H9 (cell line): ENCODE results near the gene ZNF641. TPM values are rescaled to one million over a fixed set of nuclear protein-coding genes. Genes with fewer than 3 reads are reported as not detected.

Experiments used
- DNase-seq: peaks from one replicate; pipeline ENCODE4 v3.0.0-alpha.2; 2017
- H2AFZ ChIP-seq: one replicate; pipeline ENCODE4 v1.6.1; 2013; ENCODE audit warnings: mild to moderate bottlenecking, low read length, control low read depth, moderate library complexity
- H2AK5ac ChIP-seq: 2 replicates; pipeline ENCODE4 v1.6.1; 2013; ENCODE audit warnings: low read length, control low read depth, mixed read lengths; ENCODE audit not compliant: insufficient read length
- H2BK120ac ChIP-seq: one replicate; pipeline ENCODE4 v1.6.1; 2013; ENCODE audit warnings: low read depth, mild to moderate bottlenecking, low read length, control low read depth, inconsistent platforms; ENCODE audit not compliant: poor library complexity, severe bottlenecking
- H2BK12ac ChIP-seq: 2 replicates; pipeline ENCODE4 v1.6.1; 2013; ENCODE audit warnings: low read length, control low read depth, mixed read lengths, low read depth; ENCODE audit not compliant: insufficient read length
- H2BK15ac ChIP-seq: 2 replicates; pipeline ENCODE4 v1.6.1; 2013; ENCODE audit warnings: low read depth, low read length, control low read depth
- H2BK20ac ChIP-seq: one replicate; pipeline ENCODE4 v1.6.1; 2013; ENCODE audit warnings: low read depth, mild to moderate bottlenecking, low read length, control low read depth, inconsistent platforms; ENCODE audit not compliant: poor library complexity, severe bottlenecking
- H2BK5ac ChIP-seq: 2 replicates; pipeline ENCODE4 v1.6.1; 2013; ENCODE audit warnings: low read length, control low read depth, mixed read lengths; ENCODE audit not compliant: insufficient read length
- H3K14ac ChIP-seq: 2 replicates; pipeline ENCODE4 v1.6.1; 2013; ENCODE audit warnings: low read length, control low read depth; ENCODE audit not compliant: insufficient read depth
- H3K18ac ChIP-seq: 2 replicates; pipeline ENCODE4 v1.6.1; 2013; ENCODE audit warnings: low read depth, mild to moderate bottlenecking, mixed read lengths, low read length, control low read depth; ENCODE audit not compliant: insufficient read length
- H3K23ac ChIP-seq: 2 replicates; pipeline ENCODE4 v1.6.1; 2013; ENCODE audit warnings: low read length, control low read depth, mixed read lengths, low read depth; ENCODE audit not compliant: insufficient read length
- H3K23me2 ChIP-seq: 2 replicates; pipeline ENCODE4 v1.6.1; 2013; ENCODE audit warnings: low read depth, mild to moderate bottlenecking, mixed read lengths, low read length, control low read depth; ENCODE audit not compliant: insufficient read length, poor library complexity, severe bottlenecking
- H3K27ac ChIP-seq: 2 replicates; pipeline ENCODE4 v1.5.1; 2013; ENCODE audit warnings: low read length, control low read depth, mixed read lengths, low read depth; ENCODE audit not compliant: insufficient read length
- H3K27me3 ChIP-seq: 2 replicates; pipeline ENCODE4 v1.6.1; 2013; ENCODE audit warnings: low read length, control low read depth, inconsistent platforms; ENCODE audit not compliant: insufficient read depth
- H3K4ac ChIP-seq: 2 replicates; pipeline ENCODE4 v1.6.1; 2013; ENCODE audit warnings: low read depth, mild to moderate bottlenecking, control low read depth, inconsistent platforms, low read length, moderate library complexity
- H3K4me1 ChIP-seq: 2 replicates; pipeline ENCODE4 v1.6.1; 2013; ENCODE audit warnings: low read length, control low read depth, inconsistent platforms; ENCODE audit not compliant: insufficient read depth
- H3K4me2 ChIP-seq: 2 replicates; pipeline ENCODE4 v1.6.1; 2013; ENCODE audit warnings: low read length, control low read depth, mixed read lengths; ENCODE audit not compliant: insufficient read length, insufficient read depth
- H3K56ac ChIP-seq: 2 replicates; pipeline ENCODE4 v1.6.1; 2013; ENCODE audit warnings: low read depth, mild to moderate bottlenecking, mixed read lengths, low read length, control low read depth; ENCODE audit not compliant: insufficient read length
- H3K79me1 ChIP-seq: 2 replicates; pipeline ENCODE4 v1.6.1; 2013; ENCODE audit warnings: low read depth, mild to moderate bottlenecking, moderate library complexity, low read length, control low read depth, inconsistent platforms; ENCODE audit not compliant: insufficient read depth, poor library complexity, severe bottlenecking
- H3K79me2 ChIP-seq: 2 replicates; pipeline ENCODE4 v1.6.1; 2013; ENCODE audit warnings: low read length, control low read depth, inconsistent platforms; ENCODE audit not compliant: insufficient read depth
- H3K9ac ChIP-seq: 2 replicates; pipeline ENCODE4 v1.6.1; 2013; ENCODE audit warnings: low read length, control low read depth, mixed read lengths; ENCODE audit not compliant: insufficient read length; ENCODE audit errors: extremely low read depth
- H3K9me3 ChIP-seq: one replicate; pipeline ENCODE4 v1.6.1; 2013; ENCODE audit warnings: low read depth, low read length, inconsistent platforms; ENCODE audit not compliant: control insufficient read depth
- H3T11ph ChIP-seq: one replicate; pipeline ENCODE4 v1.6.1; 2013; ENCODE audit warnings: mild to moderate bottlenecking, low read length, control low read depth, inconsistent platforms
- H4K20me1 ChIP-seq: one replicate; pipeline ENCODE4 v1.6.1; 2013; ENCODE audit not compliant: control insufficient read depth, insufficient read length, insufficient read depth
- H4K5ac ChIP-seq: 2 replicates; pipeline ENCODE4 v1.6.1; 2013; ENCODE audit warnings: low read depth, mild to moderate bottlenecking, mixed read lengths, low read length, control low read depth; ENCODE audit not compliant: insufficient read length
- H4K8ac ChIP-seq: replicated peaks from 2 replicates; pipeline ENCODE4 v1.6.1; 2013; ENCODE audit warnings: low read length, control low read depth, mixed read lengths, low read depth; ENCODE audit not compliant: insufficient read length
- H4K91ac ChIP-seq: 2 replicates; pipeline ENCODE4 v1.6.1; 2013; ENCODE audit warnings: low read depth, mild to moderate bottlenecking, moderate library complexity, mixed read lengths, low read length, control low read depth; ENCODE audit not compliant: insufficient read length
- H3K27ac Mint-ChIP-seq, 3 experiments: 2 replicates in 2 of 3; 3 replicates in 1 of 3; pipeline ENCODE4 v1.8.0; 2020 to 2021; ENCODE audit warnings: mixed read lengths in 3 of 3, mild to moderate bottlenecking in 1 of 3, moderate library complexity in 1 of 3
- H3K27me3 Mint-ChIP-seq: 2 replicates; pipeline ENCODE4 v1.8.0; 2021; ENCODE audit warnings: low read depth, mild to moderate bottlenecking, moderate library complexity, mixed read lengths
- H3K36me3 Mint-ChIP-seq, 3 experiments: 2 replicates in 2 of 3; 3 replicates in 1 of 3; pipeline ENCODE4 v1.8.0; 2020 to 2021; ENCODE audit warnings: low read depth in 3 of 3, mixed read lengths in 3 of 3; ENCODE audit not compliant: insufficient read depth in 1 of 3
- H3K4me1 Mint-ChIP-seq, 2 experiments: 2 replicates each; pipeline ENCODE4 v1.8.0; 2020; ENCODE audit warnings: mixed read lengths in 2 of 2
- H3K4me3 Mint-ChIP-seq, 2 experiments: 2 replicates in 1 of 2; 3 replicates in 1 of 2; pipeline ENCODE4 v1.8.0; 2020 to 2021; ENCODE audit warnings: mild to moderate bottlenecking in 2 of 2, mixed read lengths in 2 of 2, moderate library complexity in 1 of 2
- H3K9me3 Mint-ChIP-seq, 2 experiments: 2 replicates in 1 of 2; 3 replicates in 1 of 2; pipeline ENCODE4 v1.8.0; 2020; ENCODE audit warnings: mild to moderate bottlenecking in 2 of 2, mixed read lengths in 2 of 2, moderate library complexity in 1 of 2
- CTCF ChIP-seq: fragments of 200-600 bp; sonication (generic); conservative IDR thresholded peaks from 3 replicates; pipeline ENCODE4 v1.8.0; 2021; ENCODE audit warnings: antibody characterized with exemption, mild to moderate bottlenecking
- WGBS: extraction: QIAGEN DNeasy Blood & Tissue Kit; methylation state at CpG from one replicate; pipeline ENCODE4 v1.1.7; 2013; ENCODE audit warnings: missing lambda C conversion rate, low lambda C conversion rate, mixed read lengths; ENCODE audit not compliant: insufficient read length; ENCODE audit errors: extremely low coverage; 5-methylcytosine and 5-hydroxymethylcytosine counted together
- total RNA-seq: library from RNA; stranded (reverse); gene quantifications from 2 replicates; pipeline ENCODE4 v1.2.1, GENCODE V29; 2021

ZNF641 gene
- total RNA-seq, 1 experiment from 2014 or later = 8.5 TPM

GRCh38 chr12:48342980-48343379 is 7.7 kb downstream of the ZNF641 start:
- Mint-ChIP-seq H3K4me1 (no peaks in the 10 kb centered on the region; a peak in 1 of 4 replicates), H3K27ac (no peak overlapping the region; a peak in 1 of 7 replicates), H3K9me3 (no peaks in the 10 kb centered on the region), H3K4me3 (no peak overlapping the region), H3K27me3 (no peaks in the 10 kb centered on the region; the same call in 1 of the 2 replicates), H3K36me3 (peaks cover 2 to 26% (median 14%) of the 10 kb centered on the region in 3 experiments; a peak in 5 of 7 replicates)
- no peak overlapping the region for H2BK5ac ChIP-seq
- H2BK15ac ChIP-seq = no peak overlapping the region
- no peaks in the 10 kb centered on the region for H3K79me1 ChIP-seq
- H3K4me2 ChIP-seq = no peak overlapping the region
- no peak overlapping the region for H3K14ac ChIP-seq
- no peak for DNase-seq
- H3T11ph ChIP-seq = no peak overlapping the region
- no peaks in the 10 kb centered on the region for H3K4me1 ChIP-seq
- H4K91ac ChIP-seq = no peak overlapping the region
- H2BK12ac ChIP-seq = no peak overlapping the region
- H2AFZ ChIP-seq = no peak overlapping the region
- H4K20me1 ChIP-seq = no peaks in the 10 kb centered on the region
- no peak overlapping the region for H3K56ac ChIP-seq
- no peaks in the 10 kb centered on the region for H3K9me3 ChIP-seq
- no peak overlapping the region for H3K23ac ChIP-seq
- no peak overlapping the region for H2AK5ac ChIP-seq
- TF ChIP-seq CTCF = no peak
- no peaks in the 10 kb centered on the region for H3K79me2 ChIP-seq
- H4K5ac ChIP-seq = no peak overlapping the region
- H3K18ac ChIP-seq = no peak overlapping the region
- H3K27ac ChIP-seq = no peak overlapping the region
- no peak overlapping the region for H4K8ac ChIP-seq
- no peak overlapping the region for H2BK20ac ChIP-seq
- H3K9ac ChIP-seq = no peak overlapping the region
- WGBS = no CpG with 5 or more reads among the region's 8 CpGs
- H3K27me3 ChIP-seq = no peaks in the 10 kb centered on the region
- no peak overlapping the region for H3K4ac ChIP-seq
- no peaks in the 10 kb centered on the region for H3K23me2 ChIP-seq
- no peak overlapping the region for H2BK120ac ChIP-seq
